GM21381 (cell line): Measurements from ENCODE around the gene MUC5B.
"Not testable (repeated sequence)": the region's sequence is repeated elsewhere in the genome, so short reads cannot be mapped to it uniquely, and the experiment has no call there.

ENCODE experiments used
- ATAC-seq: cut with Tn5 transposase; IDR thresholded peaks from one replicate; pipeline ENCODE4 v1.9.1; 2021; ENCODE audit warnings: mild to moderate bottlenecking, moderate library complexity; ENCODE audit not compliant: unreplicated experiment

Gene MUC5B

GRCh38 chr11:1191786-1192470 is 30.9 kb upstream of the MUC5B start:
- ATAC-seq, result not testable (repeated sequence)

GRCh38 chr11:1192741-1193325 is 30.0 kb upstream of the MUC5B start:
- no peak for ATAC-seq

GRCh38 chr11:1193326-1194230 is 29.3 kb upstream of the MUC5B start:
- ATAC-seq, result no peak

GRCh38 chr11:1194231-1194976 is 28.5 kb upstream of the MUC5B start:
- ATAC-seq, result no peak

GRCh38 chr11:1194977-1195681 is 27.7 kb upstream of the MUC5B start:
- ATAC-seq, result no peak

- ATAC-seq, result no peak
Measured at GRCh38 chr11:1195682-1196515, 27.0 kb upstream of the MUC5B start.

GRCh38 chr11:1196516-1197391 is 26.1 kb upstream of the MUC5B start:
- no peak for ATAC-seq

GRCh38 chr11:1197431-1197885 is 25.4 kb upstream of the MUC5B start:
- ATAC-seq, result no peak

GRCh38 chr11:1197886-1198560 is 24.8 kb upstream of the MUC5B start:
- ATAC-seq, result no peak

- ATAC-seq, result no peak
Measured at GRCh38 chr11:1198561-1199240, 24.2 kb upstream of the MUC5B start.

- no peak for ATAC-seq
Measured at GRCh38 chr11:1199241-1199750, 23.6 kb upstream of the MUC5B start.

GRCh38 chr11:1199751-1200610 is 22.9 kb upstream of the MUC5B start:
- ATAC-seq, result no peak

- no peak for ATAC-seq
Measured at GRCh38 chr11:1200611-1201191, 22.2 kb upstream of the MUC5B start.

GRCh38 chr11:1201395-1202153 is 21.3 kb upstream of the MUC5B start:
- no peak for ATAC-seq

GRCh38 chr11:1202154-1202775 is 20.6 kb upstream of the MUC5B start:
- no peak for ATAC-seq
